Muscle of back (tissue), 11 donors: Measurements from ENCODE around the gene SUPT3H. TPM values are rescaled to one million over a fixed set of nuclear protein-coding genes. Genes with fewer than 3 reads are reported as not detected.

Experiments used
- DNase-seq, 3 donors: peaks; one replicate each; pipeline versions ENCODE4 v3.0.0 to v3.0.0-alpha.2; 2013
- polyA plus RNA-seq, 10 donors: library from polyadenylated mRNA; unstranded; fragments of 120-200 nt; gene quantifications; one replicate each; pipeline ENCODE4 v1.2.1, GENCODE V29; 2013; ENCODE audit not compliant: insufficient read length in 10 of 10

The SUPT3H gene
- polyA plus RNA-seq, 10 donors = 9.7 to 13.7 (median 11.6) TPM

- DNase-seq = no peak
These were observed 120.7 kb downstream of the SUPT3H start for GRCh38 chr6:45256697-45257695.

GRCh38 chr6:45255434-45255833 lies 122.3 kb downstream of the SUPT3H start:
- DNase-seq = no peak

GRCh38 chr6:45254253-45254652 lies 123.5 kb downstream of the SUPT3H start:
- no peak for DNase-seq

DNA sequence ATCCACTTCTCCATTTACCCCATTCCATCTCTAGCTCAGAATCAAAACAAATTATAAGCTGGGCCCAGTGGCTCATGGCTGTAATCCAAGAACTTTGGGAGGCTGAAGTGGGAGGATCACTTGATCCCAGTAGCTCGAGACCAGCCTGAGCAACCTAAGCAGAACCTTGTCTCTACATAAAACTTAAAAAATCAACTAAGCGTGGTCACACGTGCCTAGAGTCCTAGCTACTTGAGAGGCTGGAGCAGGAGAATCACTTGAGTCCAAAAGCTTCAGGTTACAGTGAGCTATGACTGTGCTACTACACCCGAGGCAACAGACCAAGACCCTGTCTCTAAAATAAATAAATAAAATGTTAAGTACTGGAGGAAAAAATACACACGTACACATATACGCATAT lies 124.3 kb downstream of the SUPT3H start:
- no peak for DNase-seq

DNA sequence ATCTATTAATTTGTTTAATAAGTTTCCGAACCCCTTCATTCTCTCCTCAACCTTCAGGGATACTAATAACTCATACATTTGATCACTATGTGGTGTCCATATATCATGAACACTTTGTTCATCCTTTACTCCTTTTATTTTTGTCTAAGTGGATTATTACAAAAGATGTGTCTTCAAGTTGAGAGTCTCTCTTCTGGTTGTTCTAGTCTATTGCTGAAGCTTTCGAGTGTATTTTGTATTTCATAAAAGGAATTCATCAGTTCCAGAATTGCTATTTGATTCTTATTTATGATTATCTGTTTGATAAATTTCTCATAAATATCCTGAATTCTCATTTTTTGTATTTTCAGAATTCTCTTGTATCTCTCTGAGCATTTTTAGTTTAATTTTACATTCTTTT lies 146.1 kb downstream of the SUPT3H start:
- no peak for DNase-seq

- no peak for DNase-seq
These were observed 148.3 kb downstream of the SUPT3H start for GRCh38 chr6:45229416-45229815.

DNA sequence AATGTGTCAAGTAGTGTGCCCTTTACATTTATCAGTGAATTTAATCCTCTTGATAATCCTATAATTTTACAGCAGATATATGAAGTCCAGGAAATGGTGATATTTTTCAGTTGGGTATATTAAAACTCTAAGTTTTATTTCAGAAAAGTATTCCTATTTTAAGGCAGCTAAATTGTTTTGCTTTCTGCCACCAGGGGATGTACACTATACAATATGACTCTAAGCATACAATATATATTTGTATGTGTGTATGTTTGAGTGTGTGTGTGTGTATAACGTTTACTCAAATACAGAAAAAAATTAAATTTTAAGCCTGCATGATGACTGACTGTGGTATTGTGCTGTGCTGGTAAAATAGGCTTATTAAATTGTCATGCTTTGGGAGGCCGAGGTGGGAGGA lies 151.7 kb downstream of the SUPT3H start:
- DNase-seq = no peak

GRCh38 chr6:45222380-45222779 lies 155.4 kb downstream of the SUPT3H start:
- no peak for DNase-seq

GRCh38 chr6:45215759-45216158 lies 162.0 kb downstream of the SUPT3H start:
- no peak for DNase-seq

GRCh38 chr6:45212976-45213375 lies 164.8 kb downstream of the SUPT3H start:
- no peak for DNase-seq

- DNase-seq = no peak
These were observed 168.0 kb downstream of the SUPT3H start for GRCh38 chr6:45209762-45210161.

GRCh38 chr6:45206793-45207492 lies 170.8 kb downstream of the SUPT3H start:
- DNase-seq = no peak

- no peak for DNase-seq
These were observed 176.2 kb downstream of the SUPT3H start for GRCh38 chr6:45201484-45201883.

DNA sequence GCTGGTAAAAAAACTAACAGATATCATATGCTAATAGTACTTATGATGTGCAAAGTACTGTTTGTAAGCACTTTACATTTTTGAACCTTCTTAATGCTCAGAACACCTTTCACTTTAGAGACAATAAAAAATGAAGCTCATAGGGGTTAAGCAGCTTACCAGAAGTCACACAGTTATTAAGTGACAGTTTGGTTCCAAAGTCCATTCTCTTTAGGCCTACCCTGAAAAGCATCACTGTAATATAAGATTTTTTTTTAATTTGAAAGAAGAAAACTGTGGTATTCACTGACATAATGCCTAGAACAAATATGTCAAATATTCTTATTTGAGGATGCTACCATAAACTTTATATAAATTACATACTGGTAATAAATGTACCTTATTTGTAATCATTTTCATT lies 177.2 kb downstream of the SUPT3H start:
- DNase-seq = no peak

DNA sequence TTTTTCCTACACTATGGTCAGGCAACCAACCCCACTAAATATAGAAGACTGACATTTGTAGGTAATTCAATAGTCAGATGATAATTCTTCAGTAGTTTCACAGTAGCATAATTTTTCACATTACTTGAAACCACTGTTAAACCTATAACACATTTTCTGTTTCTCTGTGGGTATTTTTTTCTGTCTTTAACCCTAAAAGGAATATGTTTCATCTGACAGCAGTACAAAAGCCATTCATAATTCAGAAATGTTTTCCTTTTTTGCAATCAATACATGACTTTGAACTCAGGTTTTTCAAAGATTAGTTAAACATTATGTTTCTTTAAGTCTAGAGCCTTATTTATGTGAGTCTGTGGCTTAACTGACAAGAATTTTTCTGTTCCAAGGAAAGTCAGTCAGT lies 178.2 kb downstream of the SUPT3H start:
- no peak for DNase-seq

DNA sequence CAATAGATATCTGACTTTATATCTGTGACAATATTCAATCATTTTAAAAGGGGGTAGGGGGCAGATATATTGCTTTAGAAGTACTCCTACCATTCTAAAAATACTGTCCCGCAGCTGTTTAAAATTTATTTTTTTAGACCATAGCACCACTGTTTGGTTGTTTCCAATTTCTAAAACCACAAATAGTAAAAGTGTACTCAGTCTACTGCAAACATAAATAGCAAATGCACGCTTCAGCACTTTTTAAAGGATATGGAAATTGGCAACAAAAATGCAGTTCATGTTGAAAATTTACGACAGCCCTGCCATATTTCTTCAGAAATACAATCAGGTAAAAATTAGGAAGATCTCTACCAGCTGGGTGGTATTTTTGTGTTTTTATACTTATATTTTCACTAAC lies 181.6 kb downstream of the SUPT3H start:
- DNase-seq = peak in 2 of 3 donors; percentile 2 to 7

DNA sequence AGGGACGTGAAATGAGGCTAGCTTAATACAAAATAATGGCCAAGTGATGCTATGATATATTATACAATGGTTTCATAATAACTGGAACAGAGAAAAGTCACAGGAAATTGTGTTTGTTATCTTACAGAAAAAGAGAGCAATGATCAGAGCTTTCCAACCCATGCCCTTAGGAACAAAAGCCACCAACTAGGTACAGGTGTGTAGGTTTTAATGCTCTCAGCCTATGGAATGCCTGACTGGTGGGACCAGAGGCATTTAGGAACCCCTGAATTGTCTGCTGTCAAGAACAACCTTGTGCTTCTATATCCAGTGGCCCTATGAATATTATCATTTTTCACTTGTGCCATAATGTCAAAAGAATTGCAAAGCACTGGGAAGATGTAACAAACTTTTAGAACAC lies 182.6 kb downstream of the SUPT3H start:
- no peak for DNase-seq

- no peak for DNase-seq
These were observed 185.2 kb downstream of the SUPT3H start for GRCh38 chr6:45192556-45192955.

GRCh38 chr6:45191414-45191813 lies 186.3 kb downstream of the SUPT3H start:
- DNase-seq = no peak

DNA sequence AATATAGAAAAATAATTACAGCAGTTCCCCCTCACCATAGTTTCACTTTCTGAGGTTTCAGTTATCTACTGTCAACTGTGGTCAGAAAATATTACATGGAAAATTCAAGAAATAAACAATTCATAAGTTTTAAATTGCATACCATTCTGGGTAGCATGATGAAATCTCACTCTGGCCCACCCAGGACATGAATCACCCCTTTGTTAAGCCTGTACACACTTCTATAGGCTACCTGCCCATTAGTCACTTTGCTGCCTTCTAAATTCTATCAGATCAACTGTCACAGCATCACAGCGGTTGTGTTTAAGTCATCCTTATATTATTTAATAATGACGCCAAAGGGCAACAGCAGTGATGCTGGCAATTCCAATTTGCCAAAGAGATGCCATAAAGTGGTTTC lies 189.9 kb downstream of the SUPT3H start:
- DNase-seq = peak in 1 of 3 donors; percentile 10

DNA sequence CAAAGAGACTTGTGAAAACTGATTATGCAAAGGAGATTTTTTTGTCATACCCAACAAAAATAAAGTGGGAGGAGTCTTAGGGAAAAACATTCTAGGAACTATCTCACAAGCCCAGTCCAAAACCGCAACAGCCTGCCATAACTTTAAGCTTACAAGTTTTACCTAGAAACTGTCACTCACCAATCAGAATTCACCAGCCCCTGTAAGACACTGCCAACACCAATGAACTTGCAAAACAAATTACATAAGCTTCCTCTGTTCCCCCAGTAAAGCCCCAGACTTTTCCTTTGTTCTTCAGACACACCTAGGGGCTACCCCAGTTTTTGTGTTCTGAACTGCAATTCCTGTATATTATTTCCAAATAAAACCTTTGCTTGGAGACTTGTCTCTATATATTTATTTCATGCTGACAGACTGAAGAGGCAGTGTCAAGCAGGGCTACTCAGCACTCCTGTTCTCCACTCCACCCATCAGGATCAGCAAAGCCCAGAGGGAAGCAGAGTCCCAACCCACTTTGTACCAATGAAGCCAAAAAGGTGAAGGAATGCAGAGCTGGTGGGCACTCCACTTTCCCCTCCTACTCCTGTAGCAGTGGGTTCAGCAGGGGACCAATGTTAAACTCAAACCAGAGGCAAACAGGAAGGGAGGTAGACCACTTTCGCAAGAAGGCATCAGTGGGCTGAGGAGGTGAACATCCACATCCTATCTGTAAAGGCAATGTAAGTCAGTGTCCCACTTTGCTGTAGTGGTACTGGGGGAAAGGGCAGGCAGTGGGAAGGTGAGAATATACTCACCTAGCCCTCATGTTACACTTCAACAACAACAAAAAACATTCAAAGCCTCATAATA lies 192.1 kb downstream of the SUPT3H start:
- DNase-seq = no peak

DNA sequence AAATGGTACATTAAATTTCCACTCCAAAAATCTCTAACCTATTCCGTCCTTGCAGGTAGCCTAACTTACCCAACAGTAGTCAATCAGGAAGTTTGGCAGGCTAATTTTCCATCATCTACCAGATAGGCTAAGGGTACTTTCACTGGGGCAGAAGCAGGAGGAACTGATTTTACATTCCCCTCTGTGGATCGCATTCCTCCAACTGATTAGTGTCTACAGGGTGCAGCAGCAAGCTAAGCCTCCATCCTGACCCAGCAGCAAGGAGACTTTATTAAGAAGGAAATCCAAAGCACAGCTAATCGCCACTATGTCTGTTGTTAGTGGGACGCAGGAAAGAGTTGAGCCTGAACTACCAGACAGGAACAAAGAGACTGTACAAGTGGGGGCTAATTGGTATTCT lies 192.8 kb downstream of the SUPT3H start:
- no peak for DNase-seq
